ENCODE data around the gene RAB13.

The RAB13 gene

GRCh38 chr1:153932156-153933131 is 53.7 kb downstream of the RAB13 start:
- DNase-seq (ENCODE audit: low read depth): no peak
